Smooth muscle cell (in vitro differentiated cells): ENCODE data around the gene GDA. TPM values are rescaled to one million over a fixed set of nuclear protein-coding genes. Genes with fewer than 3 reads are reported as not detected.

Experiments
- DNase-seq: peaks from one replicate; lab custom pipeline; 2025; ENCODE audit not compliant: unreplicated experiment; lab: John Stamatoyannopoulos, UW
- H2AFZ ChIP-seq: fragments of 200-600 bp; sonication (generic); 2 replicates; pipeline ENCODE4 v1.6.0; 2016; ENCODE audit warnings: antibody characterized with exemption, low read depth, mild to moderate bottlenecking
- H3F3A ChIP-seq: fragments of 200-600 bp; sonication (generic); 2 replicates; pipeline ENCODE4 v1.6.0; 2017; ENCODE audit warnings: antibody characterized with exemption, low read depth
- H3K27ac ChIP-seq: fragments of 200-600 bp; sonication (generic); 2 replicates; pipeline ENCODE4 v1.5.1; 2016; ENCODE audit warnings: low read depth, mild to moderate bottlenecking
- H3K27me3 ChIP-seq: fragments of 200-600 bp; sonication (generic); 2 replicates; pipeline ENCODE4 v1.6.1; 2016; ENCODE audit warnings: low read depth, mild to moderate bottlenecking
- H3K36me3 ChIP-seq: fragments of 200-600 bp; sonication (generic); 2 replicates; pipeline ENCODE4 v1.5.1; 2016; ENCODE audit warnings: low read depth
- H3K4me1 ChIP-seq: fragments of 200-600 bp; sonication (generic); 2 replicates; pipeline ENCODE4 v1.5.1; 2016; ENCODE audit warnings: low read depth
- H3K4me2 ChIP-seq: fragments of 200-600 bp; sonication (generic); 2 replicates; pipeline ENCODE4 v1.6.0; 2016; ENCODE audit warnings: mild to moderate bottlenecking
- H3K4me3 ChIP-seq: fragments of 200-600 bp; sonication (generic); 2 replicates; pipeline ENCODE4 v1.5.1; 2016; ENCODE audit warnings: mild to moderate bottlenecking
- H3K79me2 ChIP-seq: fragments of 200-600 bp; sonication (generic); 2 replicates; pipeline ENCODE4 v1.6.0; 2016; ENCODE audit warnings: low read depth, mild to moderate bottlenecking
- H3K9ac ChIP-seq: fragments of 200-600 bp; sonication (generic); 2 replicates; pipeline ENCODE4 v1.6.0; 2016; ENCODE audit warnings: low read depth
- H3K9me3 ChIP-seq: fragments of 200-600 bp; sonication (generic); replicated peaks from 2 replicates; pipeline ENCODE4 v1.5.1; 2016; ENCODE audit warnings: low read depth
- H4K20me1 ChIP-seq: fragments of 200-600 bp; sonication (generic); 2 replicates; pipeline ENCODE4 v1.6.0; 2016; ENCODE audit warnings: low read depth
- CTCF ChIP-seq: fragments of 200-600 bp; sonication (generic); IDR thresholded peaks from 2 replicates; pipeline ENCODE4 v1.5.1; 2017; ENCODE audit warnings: borderline replicate concordance, mild to moderate bottlenecking, antibody characterized with exemption; ENCODE audit not compliant: insufficient read depth, poor library complexity, severe bottlenecking
- WGBS: methylation state at CpG from one replicate; pipeline ENCODE4 v1.1.7; 2016; ENCODE audit warnings: low lambda C conversion rate; 5-methylcytosine and 5-hydroxymethylcytosine counted together
- polyA plus RNA-seq: library from polyadenylated mRNA; unstranded; fragments of >200 nt; fragmentation: Nextera tagmentation; extraction: Ambion mirVana; gene quantifications from 2 replicates; pipeline ENCODE4 v1.2.1, GENCODE V29; 2016
- total RNA-seq: library from RNA; depleted of rRNA; stranded (reverse); fragments of >200 nt; gene quantifications from 2 replicates; pipeline ENCODE4 v1.2.3, GENCODE V29; 2014

The GDA gene
- total and polyA plus RNA-seq, 2 experiments from 2014 or later = 1.4 to 10.3 TPM

GRCh38 chr9:72134801-72135200 is 14.4 kb upstream of the GDA start:
- Histone ChIP-seq H3K4me2 (no peak overlapping the region), H3K9me3 (no peaks in the 10 kb centered on the region), H3K27me3 (no peaks in the 10 kb centered on the region), H3K4me1 (no peaks in the 10 kb centered on the region), H3K27ac (no peak overlapping the region), H4K20me1 (no peaks in the 10 kb centered on the region), H3K79me2 (no peaks in the 10 kb centered on the region), H3K4me3 (no peak overlapping the region), H3K36me3 (no peaks in the 10 kb centered on the region), H3K9ac (no peak overlapping the region), H3F3A (no peaks in the 10 kb centered on the region), H2AFZ (no peak overlapping the region)
- WGBS = 92% methylated on average over 1 of the region's 1 CpG
- no peak for DNase-seq
- no peak for TF ChIP-seq CTCF

DNA sequence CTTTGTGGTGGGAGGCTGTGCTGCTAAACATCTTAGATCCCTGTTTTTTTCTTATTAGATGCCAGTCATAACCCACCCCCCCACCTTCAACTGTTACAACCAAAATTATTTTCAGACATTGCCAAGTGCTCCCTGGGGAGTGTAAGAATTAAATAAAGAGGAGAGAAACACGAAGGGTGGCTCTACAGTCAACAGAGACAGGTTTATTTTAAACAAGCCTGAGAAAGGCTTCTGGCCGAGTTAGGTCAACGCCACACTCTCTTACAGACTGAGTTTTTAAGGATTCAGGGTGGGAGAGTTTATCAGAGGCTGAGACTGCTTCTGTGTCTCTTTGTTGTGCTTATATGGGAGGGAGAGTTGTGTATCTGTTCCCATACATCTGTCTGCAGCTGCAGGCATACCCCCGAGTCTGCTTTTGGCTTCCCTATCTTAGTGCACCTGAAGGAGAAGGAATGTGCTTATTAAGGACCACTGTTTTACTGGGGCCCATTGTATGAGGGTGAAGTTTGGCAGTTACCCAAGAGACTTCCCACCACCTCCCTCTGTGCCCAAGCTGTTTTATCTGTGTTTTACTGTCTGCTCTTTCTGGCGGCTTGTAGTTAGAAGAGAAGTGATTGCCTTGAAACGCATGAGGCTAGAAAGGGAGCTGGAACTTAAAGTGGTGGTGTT is 11.4 kb upstream of the GDA start:
- no peak for TF ChIP-seq CTCF
- 91% methylated on average over 6 of the region's 6 CpGs for WGBS
- no peaks in the 10 kb centered on the region for H3K4me1 ChIP-seq

GRCh38 chr9:72139226-72139625 is 10.0 kb upstream of the GDA start:
- no peaks in the 10 kb centered on the region for H3K9me3 ChIP-seq
- H3K27me3 ChIP-seq = no peaks in the 10 kb centered on the region
- no peaks in the 10 kb centered on the region for H3K36me3 ChIP-seq
- H3F3A ChIP-seq = no peaks in the 10 kb centered on the region
- H4K20me1 ChIP-seq = no peaks in the 10 kb centered on the region
- WGBS = 77% methylated on average over 2 of the region's 2 CpGs
- no peak overlapping the region for H2AFZ ChIP-seq
- no peaks in the 10 kb centered on the region for H3K4me1 ChIP-seq
- no peak overlapping the region for H3K9ac ChIP-seq
- no peak for TF ChIP-seq CTCF
- H3K4me3 ChIP-seq = no peak overlapping the region
- no peak overlapping the region for H3K4me2 ChIP-seq
- DNase-seq = no peak
- no peaks in the 10 kb centered on the region for H3K79me2 ChIP-seq
- no peak overlapping the region for H3K27ac ChIP-seq

More for the DNA sequence above, 11.4 kb upstream of the GDA start:
- Histone ChIP-seq H3K79me2 (no peaks in the 10 kb centered on the region), H2AFZ (no peak overlapping the region), H3K9me3 (no peaks in the 10 kb centered on the region), H3K27me3 (no peaks in the 10 kb centered on the region), H3K9ac (no peak overlapping the region), H3K27ac (no peak overlapping the region), H3K36me3 (no peaks in the 10 kb centered on the region), H3F3A (no peaks in the 10 kb centered on the region), H3K4me3 (no peak overlapping the region), H3K4me2 (no peak overlapping the region), H4K20me1 (no peaks in the 10 kb centered on the region)
- no peak for DNase-seq

GRCh38 chr9:72140586-72140985 is 8.7 kb upstream of the GDA start:
- no peaks in the 10 kb centered on the region for H3K27me3 ChIP-seq
- no peak overlapping the region for H3K4me2 ChIP-seq
- H3K27ac ChIP-seq = no peak overlapping the region
- no peaks in the 10 kb centered on the region for H4K20me1 ChIP-seq
- H2AFZ ChIP-seq = no peak overlapping the region
- no peaks in the 10 kb centered on the region for H3F3A ChIP-seq
- no peaks in the 10 kb centered on the region for H3K9me3 ChIP-seq
- H3K36me3 ChIP-seq = no peaks in the 10 kb centered on the region
- WGBS = 72% methylated on average over 4 of the region's 4 CpGs
- H3K4me3 ChIP-seq = no peak overlapping the region
- no peaks in the 10 kb centered on the region for H3K4me1 ChIP-seq
- H3K9ac ChIP-seq = no peak overlapping the region
- no peaks in the 10 kb centered on the region for H3K79me2 ChIP-seq
- DNase-seq = no peak
- no peak for TF ChIP-seq CTCF
